Esophagus squamous epithelium (tissue), 5 donors: ENCODE measurements around the gene POT1. TPM values are rescaled to one million over a fixed set of nuclear protein-coding genes. Genes with fewer than 3 reads are reported as not detected.

Source experiments
- DNase-seq: peaks from one replicate; lab custom pipeline; 2025; lab: John Stamatoyannopoulos, UW
- H3K27ac ChIP-seq, 4 donors: fragments of 200-600 bp; sonication (generic); one replicate each; pipeline ENCODE4 v1.5.1; 2016 to 2019; ENCODE audit warnings: mild to moderate bottlenecking in 1 of 4
- H3K27me3 ChIP-seq, 4 donors: fragments of 200-600 bp; sonication (generic); 1 replicate in 3 of 4; 2 replicates in 1 of 4; pipeline versions ENCODE4 v1.5.1 to v1.6.0; 2017 to 2021; ENCODE audit warnings: antibody characterized with exemption in 1 of 4
- H3K36me3 ChIP-seq, 3 donors: fragments of 200-600 bp; sonication (generic); one replicate each; pipeline ENCODE4 v1.5.1; 2016 to 2019
- H3K4me1 ChIP-seq, 3 donors: fragments of 200-600 bp; sonication (generic); one replicate each; pipeline ENCODE4 v1.5.1; 2017 to 2019
- H3K4me3 ChIP-seq, 4 donors: fragments of 200-600 bp; sonication (generic); 1 replicate in 3 of 4; 2 replicates in 1 of 4; pipeline ENCODE4 v1.5.1; 2016 to 2019; ENCODE audit warnings: mild to moderate bottlenecking in 2 of 4, moderate library complexity in 1 of 4
- H3K9me3 ChIP-seq, 3 donors: fragments of 200-600 bp; sonication (generic); one replicate each; pipeline ENCODE4 v1.5.1; 2016 to 2019
- CTCF ChIP-seq, 6 experiments: fragments of 450-650 bp in 4 of 6; fragments of 200-600 bp in 2 of 6; sonication (generic) in 2 of 6; IDR thresholded peaks; one replicate each; pipeline ENCODE4 v1.5.1; 2016 to 2019; ENCODE audit warnings: antibody characterized with exemption in 6 of 6, mild to moderate bottlenecking in 4 of 6, moderate library complexity in 4 of 6
- POLR2A ChIP-seq, 4 donors: fragments of 450-650 bp; IDR thresholded peaks; one replicate each; pipeline ENCODE4 v1.6.1; 2017; ENCODE audit warnings: antibody characterized with exemption in 4 of 4, mild to moderate bottlenecking in 4 of 4, moderate library complexity in 3 of 4
- WGBS, 2 donors: methylation state at CpG; one replicate each; pipeline ENCODE4 v1.1.5; 2018; 5-methylcytosine and 5-hydroxymethylcytosine counted together
- intact Hi-C: fragments of 100-400 bp; cut with DNase I; formaldehyde crosslinking; loops from one replicate; pipeline ENCODE4 v1.15.0; 2022
- total RNA-seq, 4 donors: library from RNA; depleted of rRNA; stranded (reverse); fragments of >200 nt; gene quantifications; one replicate each; pipeline ENCODE4 v1.1.0, GENCODE V29; 2016
- donor health status: DM: yes; HTN: yes; CAD: no.

POT1 gene
- total RNA-seq, 4 donors from 2014 or later, result 11.4 to 21.6 (median 13.4) TPM

- WGBS, 2 donors, result 62 to 67% methylated on average over 6 of the region's 6 CpGs
- H3K4me1 ChIP-seq, result no peaks in the 10 kb centered on the region
- H3K4me3 ChIP-seq, result no peak overlapping the region
- H3K27ac ChIP-seq, result no peak overlapping the region
- H3K27me3 ChIP-seq, result peaks cover 0 to 17% (median 0%) of the 10 kb centered on the region in 4 donors
- TF ChIP-seq POLR2A (IDR thresholded peaks at IDR 0.05), result no peak
- TF ChIP-seq CTCF (IDR thresholded peaks at IDR 0.05), result no peak
- H3K36me3 ChIP-seq, result no peaks in the 10 kb centered on the region
- DNase-seq, result no peak
- intact Hi-C loops, result loop anchor here (10.0 kb wide), 1 partner anchor 631 kb away; no protein-coding TSS in a partner anchor
- H3K9me3 ChIP-seq, result no peaks in the 10 kb centered on the region
Observed at GRCh38 chr7:124785994-124786393, 143.6 kb downstream of the POT1 start.

- intact Hi-C loops, result loop anchor here (10.0 kb wide), 1 partner anchor 630 kb away; no protein-coding TSS in a partner anchor
- 36 to 42% methylated on average over 8 to 9 of the region's 9 CpGs for whole genome bisulfite sequencing, 2 donors
- Histone ChIP-seq H3K4me3 (no peak overlapping the region), H3K36me3 (no peaks in the 10 kb centered on the region), H3K9me3 (no peaks in the 10 kb centered on the region), H3K27me3 (peaks cover 0 to 9% (median 0%) of the 10 kb centered on the region in 4 donors), H3K4me1 (no peaks in the 10 kb centered on the region), H3K27ac (no peak overlapping the region)
- TF ChIP-seq CTCF (IDR thresholded peaks at IDR 0.05) (peak; percentile 37 to 80 (median 58)), POLR2A (IDR thresholded peaks at IDR 0.05) (no peak)
- no peak for DNase-seq
Observed at GRCh38 chr7:124784879-124785818, 144.5 kb downstream of the POT1 start.

- H3K4me3 ChIP-seq, result no peak overlapping the region
- intact Hi-C loops, result loop anchor here (10.0 kb wide), 1 partner anchor 628 kb away; no protein-coding TSS in a partner anchor
- no peak for DNase-seq
- TF ChIP-seq CTCF (IDR thresholded peaks at IDR 0.05), result no peak
- no peak for TF ChIP-seq POLR2A (IDR thresholded peaks at IDR 0.05)
- H3K27me3 ChIP-seq, result peaks cover 0 to 5% (median 0%) of the 10 kb centered on the region in 4 donors
- no peaks in the 10 kb centered on the region for H3K4me1 ChIP-seq
- 75 to 76% methylated on average over 5 of the region's 5 CpGs for WGBS, 2 donors
- H3K36me3 ChIP-seq, result no peaks in the 10 kb centered on the region
- no peaks in the 10 kb centered on the region for H3K9me3 ChIP-seq
- H3K27ac ChIP-seq, result no peak overlapping the region
Observed at GRCh38 chr7:124783271-124783670, 146.4 kb downstream of the POT1 start.

- DNase-seq, result no peak
- Histone ChIP-seq H3K4me3 (no peak overlapping the region), H3K36me3 (no peaks in the 10 kb centered on the region), H3K27me3 (peaks cover 0 to 5% (median 0%) of the 10 kb centered on the region in 4 donors), H3K9me3 (no peaks in the 10 kb centered on the region), H3K4me1 (peaks cover 0 to 3% (median 0%) of the 10 kb centered on the region in 3 donors), H3K27ac (no peak overlapping the region)
- TF ChIP-seq CTCF (IDR thresholded peaks at IDR 0.05), result no peak
- TF ChIP-seq POLR2A (IDR thresholded peaks at IDR 0.05), result no peak
- intact Hi-C loops, result loop anchor here (10.0 kb wide), 1 partner anchor 627 kb away; no protein-coding TSS in a partner anchor
- 74 to 89% methylated on average over 11 to 12 of the region's 12 CpGs for WGBS, 2 donors
Observed at GRCh38 chr7:124781907-124782734, 147.5 kb downstream of the POT1 start.
